ENCODE measurements around the gene ZCCHC24. TPM values are rescaled to one million over a fixed set of nuclear protein-coding genes. Genes with fewer than 3 reads are reported as not detected.

ZCCHC24 gene
- total and polyA plus RNA-seq, 2 of the 8 experiments (the other 6 are each of a cell fraction or from before 2014, with no cell fraction given): 3.9 to 6.9 TPM

GRCh38 chr10:79335094-79335469 lies 110.3 kb downstream of the ZCCHC24 start:
- Histone ChIP-seq H2AK5ac (ENCODE audit: low read depth, low read length) (no peak overlapping the region), H3K27ac (ENCODE audit: low read depth, low read length) (no peak overlapping the region), H2BK5ac (ENCODE audit: low read depth, low read length) (no peak overlapping the region), H4K91ac (replicated peaks; ENCODE audit: insufficient read length, low read length) (no peak overlapping the region), H3K23me2 (ENCODE audit: low read depth, low read length) (no peaks in the 10 kb centered on the region), H3K27me3 (replicated peaks in 1 of 4; ENCODE audit: control insufficient read depth in 3 of 4, extremely low read depth in 1 of 4, insufficient read depth in 3 of 4, low read length in 3 of 4) (no peaks in the 10 kb centered on the region), H2BK12ac (ENCODE audit: low read depth, low read length) (no peak overlapping the region), H2BK20ac (ENCODE audit: low read length) (no peak overlapping the region), H2BK120ac (replicated peaks; ENCODE audit: low read depth, low read length) (no peak overlapping the region), H3K56ac (replicated peaks; ENCODE audit: insufficient read length, low read depth, low read length) (no peak overlapping the region), H3K79me1 (ENCODE audit: low read depth, low read length) (no peaks in the 10 kb centered on the region), H2BK15ac (ENCODE audit: low read length) (no peak overlapping the region), H3K4me3 (ENCODE audit: extremely low read depth in 1 of 4, insufficient read depth in 2 of 4, low read depth in 3 of 4, low read length in 4 of 4) (no peak overlapping the region), H3K4ac (replicated peaks; ENCODE audit: insufficient read length, low read depth, low read length) (no peak overlapping the region), H3K4me1 (replicated peaks in 1 of 4; ENCODE audit: control insufficient read depth in 3 of 4, insufficient read depth in 4 of 4, low read length in 3 of 4) (peaks cover 0 to 11% (median 0%) of the 10 kb centered on the region in 4 experiments; a peak in 3 of 7 replicates), H3K4me2 (ENCODE audit: insufficient read depth in 1 of 2, low read depth in 2 of 2, low read length in 2 of 2) (no peak overlapping the region), H3K18ac (ENCODE audit: extremely low read depth, low read length) (no peak overlapping the region), H3K9ac (replicated peaks in 1 of 4; ENCODE audit: extremely low read depth in 1 of 4, low read depth in 3 of 4, low read length in 3 of 4) (no peak overlapping the region), H4K8ac (ENCODE audit: extremely low read depth, insufficient read depth, low read length) (no peak overlapping the region), H4K20me1 (replicated peaks in 1 of 2; ENCODE audit: control insufficient read depth in 1 of 2, insufficient read depth in 2 of 2, low read length in 2 of 2) (no peaks in the 10 kb centered on the region), H3K36me3 (ENCODE audit: control insufficient read depth in 2 of 4, insufficient read depth in 4 of 4, low read length in 3 of 4) (no peaks in the 10 kb centered on the region), H4K5ac (ENCODE audit: insufficient read length, low read depth, low read length) (no peak overlapping the region), H3K14ac (ENCODE audit: insufficient read length) (no peak overlapping the region), H3K23ac (ENCODE audit: insufficient read length) (no peak overlapping the region), H3K9me3 (ENCODE audit: insufficient read depth in 2 of 2, low read depth in 1 of 2, low read length in 1 of 2) (peaks cover 2 to 4% of the 10 kb centered on the region in 2 experiments; a peak in 2 of 4 replicates), H2AFZ (ENCODE audit: low read length) (no peak overlapping the region), H3K79me2 (ENCODE audit: control insufficient read depth in 1 of 2, insufficient read depth in 2 of 2, low read length in 2 of 2) (no peaks in the 10 kb centered on the region)
- POLR2A ChIA-PET (ENCODE audit: partially characterized antibody): interaction anchor here (1.5 kb wide), 1 partner anchor 13 kb away, joined by 4 read pairs; no protein-coding TSS in a partner anchor
- FAIRE-seq (no peak), DNase-seq (ENCODE audit: low read depth in 1 of 2, low spot score in 2 of 2) (no peak)
- CTCF ChIA-PET (ENCODE audit: partially characterized antibody): interaction anchor here (0.7 to 4.5 kb wide), 4 partner anchors 10 to 32 kb away, joined by 3 to 29 read pairs (median 11); no protein-coding TSS in a partner anchor
- WGBS, 2 experiments (ENCODE audit: extremely low coverage in 1 of 2, insufficient coverage in 1 of 2, insufficient read length in 1 of 2, insufficient replicate concordance in 2 of 2, low coverage in 1 of 2, low lambda C conversion rate in 2 of 2, missing lambda C conversion rate in 1 of 2): 87% methylated on average over 2 of the region's 2 CpGs; no CpG with 5 or more reads in 1 of the 2 experiments
- TF ChIP-seq TAF7 (optimal IDR thresholded peaks at IDR 0.05; ENCODE audit: borderline replicate concordance, low read depth, low read length) (no peak), CREB1 (IDR thresholded peaks at IDR 0.05) (no peak), CTCF (IDR thresholded peaks at IDR 0.05; ENCODE audit: control extremely low read depth in 1 of 3, insufficient read depth in 1 of 3, low read depth in 1 of 3, low read length in 3 of 3) (no peak), TBP (IDR thresholded peaks at IDR 0.05; ENCODE audit: low read depth, low read length) (no peak), ATF2 (IDR thresholded peaks at IDR 0.05; ENCODE audit: low read length) (no peak), POLR2A (IDR thresholded peaks at IDR 0.05; ENCODE audit: control extremely low read depth in 1 of 2, low read depth in 2 of 2, low read length in 2 of 2) (no peak), RFX5 (IDR thresholded peaks at IDR 0.05; ENCODE audit: borderline replicate concordance, low read depth, low read length) (no peak), MAFK (IDR thresholded peaks at IDR 0.05; ENCODE audit: low read depth, low read length) (no peak), BCL11A (IDR thresholded peaks at IDR 0.05; ENCODE audit: low read depth in 2 of 2, low read length in 2 of 2) (no peak), MAX (IDR thresholded peaks at IDR 0.05) (no peak)
